ENCODE data around the gene CORO2A.
A peak's percentile ranks its signal among the peaks of the same experiment; 100 is the strongest.

The CORO2A gene

DNA sequence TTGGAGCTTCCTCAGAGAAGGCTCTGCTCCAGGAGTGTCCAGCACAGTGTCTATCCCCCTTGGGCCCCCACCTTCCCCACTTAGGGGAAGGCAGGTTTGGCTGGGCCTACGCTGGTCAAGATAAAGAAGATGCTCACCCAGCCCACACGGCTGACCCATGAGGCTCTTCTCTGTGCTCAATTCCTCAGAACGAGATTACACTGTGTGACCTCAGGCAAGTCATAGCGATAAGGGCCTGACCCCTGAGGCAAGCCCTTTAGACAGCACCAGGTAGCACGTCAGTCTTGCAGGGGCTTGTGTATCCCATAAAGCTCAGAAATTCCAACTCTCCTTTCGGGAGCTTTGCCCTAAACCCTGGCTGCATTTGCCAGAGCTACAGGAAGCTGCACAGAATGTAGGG is 32.6 kb downstream of the CORO2A start:
- Mint-ChIP-seq H3K27ac (no peak overlapping the region), H3K4me1 (peaks cover 6% of the 10 kb centered on the region), H3K36me3 (peaks cover 6% of the 10 kb centered on the region), H3K4me3 (no peak overlapping the region), H3K9me3 (no peaks in the 10 kb centered on the region), H3K27me3 (no peaks in the 10 kb centered on the region)
- no peak for DNase-seq
- CTCF ChIA-PET = no interaction called here

DNA sequence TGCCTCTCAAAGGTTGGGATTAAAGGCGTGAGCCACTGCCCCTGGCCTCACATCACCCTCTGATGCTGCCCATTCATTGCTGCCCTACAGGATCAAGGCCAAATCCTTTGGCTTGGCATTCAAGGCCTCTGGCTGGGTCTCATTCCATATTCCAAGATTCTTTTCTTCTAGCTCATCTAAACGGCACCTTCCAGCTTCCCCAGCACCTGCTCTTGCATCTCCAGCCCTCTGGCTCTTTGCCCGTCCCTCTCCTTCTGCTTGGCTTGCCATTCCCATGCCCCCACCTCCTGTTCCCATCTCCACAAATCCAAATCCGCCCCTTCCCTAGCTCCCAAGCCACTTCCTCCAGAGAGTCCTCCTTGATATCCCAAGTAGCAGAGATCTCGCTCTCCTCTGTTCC is 33.1 kb downstream of the CORO2A start:
- no peak for DNase-seq
- peaks cover 7% of the 10 kb centered on the region for H3K36me3 Mint-ChIP-seq
- H3K4me1 Mint-ChIP-seq = peaks cover 6% of the 10 kb centered on the region
- CTCF ChIA-PET = no interaction called here
- H3K27me3 Mint-ChIP-seq = no peaks in the 10 kb centered on the region
- no peak overlapping the region for H3K4me3 Mint-ChIP-seq
- no peak overlapping the region for H3K27ac Mint-ChIP-seq
- no peaks in the 10 kb centered on the region for H3K9me3 Mint-ChIP-seq

DNA sequence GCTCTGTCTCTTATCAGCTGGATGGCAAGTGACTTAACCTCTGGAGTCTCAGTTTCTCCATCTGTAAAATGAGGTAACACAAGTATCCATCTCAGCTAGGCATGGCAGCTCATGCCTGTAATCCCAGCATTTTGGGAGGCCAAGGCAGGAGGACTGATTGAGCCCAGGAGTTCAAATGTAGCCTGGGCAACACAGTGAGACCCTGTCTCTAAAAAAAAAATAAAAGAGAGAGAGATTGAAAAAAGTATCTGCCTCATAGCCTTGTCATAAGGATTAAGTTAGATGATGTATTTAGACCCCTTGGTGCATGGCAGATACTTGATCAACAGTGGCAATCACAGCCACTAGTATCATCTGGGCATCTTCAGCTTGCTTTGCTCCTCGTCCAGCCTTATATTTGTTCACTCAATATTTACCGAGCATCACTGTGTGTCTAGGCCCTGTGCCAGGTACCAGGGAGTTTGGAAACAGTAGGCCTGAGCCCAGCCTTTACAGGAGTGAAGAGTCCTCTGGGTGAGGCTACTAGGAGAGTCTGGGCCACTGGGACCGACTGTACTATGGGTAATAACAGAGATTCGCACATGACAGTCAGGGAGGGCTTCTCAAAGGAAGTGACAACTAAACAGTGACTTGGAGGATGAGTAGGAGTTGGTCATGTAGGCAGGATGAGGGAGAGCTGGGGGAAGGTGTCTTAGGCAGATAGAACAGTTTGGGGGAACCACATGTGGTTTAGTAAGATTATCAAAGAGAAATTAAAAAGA is 34.2 kb downstream of the CORO2A start:
- Mint-ChIP-seq H3K9me3 (no peaks in the 10 kb centered on the region), H3K27me3 (no peaks in the 10 kb centered on the region), H3K4me1 (peaks cover 5% of the 10 kb centered on the region), H3K36me3 (peaks cover 8% of the 10 kb centered on the region), H3K4me3 (no peak overlapping the region), H3K27ac (peak overlapping the region; percentile 7)
- DNase-seq = no peak
- CTCF ChIA-PET = no interaction called here

DNA sequence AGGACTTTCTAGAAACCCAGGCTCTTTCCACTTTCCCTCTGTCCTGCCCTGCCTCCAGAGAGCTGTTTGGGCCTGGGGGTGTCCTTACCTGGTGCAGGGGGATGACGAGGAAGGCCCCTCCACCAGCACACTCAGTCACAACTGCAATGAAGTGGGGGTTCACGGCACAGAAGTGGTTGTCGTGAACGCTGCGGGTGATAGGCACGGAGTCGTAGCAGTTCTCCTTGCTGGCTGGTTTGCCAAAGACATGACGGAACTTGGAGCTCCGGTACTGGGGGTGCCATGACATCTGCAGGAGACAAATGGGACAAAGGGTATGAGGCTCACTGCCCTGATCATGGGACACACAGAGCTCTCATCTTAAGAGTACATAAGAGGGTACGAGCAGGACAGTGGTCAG is 35.1 kb downstream of the CORO2A start:
- no peak overlapping the region for H3K4me3 Mint-ChIP-seq
- DNase-seq = no peak
- CTCF ChIA-PET = no interaction called here
- H3K27ac Mint-ChIP-seq = no peak overlapping the region
- H3K4me1 Mint-ChIP-seq = peaks cover 5% of the 10 kb centered on the region
- H3K9me3 Mint-ChIP-seq = no peaks in the 10 kb centered on the region
- H3K36me3 Mint-ChIP-seq = peaks cover 8% of the 10 kb centered on the region
- H3K27me3 Mint-ChIP-seq = no peaks in the 10 kb centered on the region

DNA sequence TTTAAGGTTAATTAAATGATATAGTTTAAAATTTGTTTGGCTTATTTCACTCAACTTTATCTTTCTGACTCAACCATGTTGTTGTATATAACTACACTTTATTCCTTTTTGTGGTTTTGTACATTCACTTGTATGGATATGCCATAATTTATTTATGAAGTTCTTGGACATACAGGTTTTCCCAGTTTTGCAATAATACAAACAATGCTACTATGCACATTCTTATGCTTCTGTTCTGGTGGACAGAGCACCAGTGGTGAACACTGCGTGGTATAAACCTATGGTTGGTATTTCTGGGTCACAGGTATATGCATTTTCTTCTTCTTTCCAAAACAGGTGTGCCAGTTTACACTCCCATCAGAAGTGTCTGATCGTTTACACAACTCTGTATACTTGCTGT is 37.8 kb downstream of the CORO2A start:
- DNase-seq = no peak
- Mint-ChIP-seq H3K36me3 (peaks cover 8% of the 10 kb centered on the region), H3K27me3 (no peaks in the 10 kb centered on the region), H3K4me3 (no peak overlapping the region), H3K4me1 (peaks cover 7% of the 10 kb centered on the region), H3K27ac (no peak overlapping the region), H3K9me3 (no peaks in the 10 kb centered on the region)
- CTCF ChIA-PET = no interaction called here

DNA sequence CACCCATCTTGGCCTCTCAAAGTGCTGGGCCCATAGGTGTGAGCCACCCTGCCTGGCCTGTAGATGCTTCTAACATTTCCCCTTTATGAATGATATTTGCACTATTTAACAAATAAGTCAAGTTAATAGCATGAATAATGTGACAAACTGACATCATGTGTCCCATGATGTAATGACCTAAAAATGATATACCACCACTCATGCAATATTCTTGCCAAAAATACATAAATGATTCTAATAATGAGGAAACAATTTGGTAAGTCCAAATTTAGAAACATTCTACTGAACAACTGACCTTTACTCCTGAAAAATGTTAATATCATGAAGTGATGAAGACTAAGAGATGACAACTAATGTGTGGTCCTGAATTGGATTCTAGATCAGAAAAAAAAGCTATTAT is 39.9 kb downstream of the CORO2A start:
- Mint-ChIP-seq H3K36me3 (peaks cover 8% of the 10 kb centered on the region), H3K4me1 (peaks cover 2% of the 10 kb centered on the region), H3K9me3 (no peaks in the 10 kb centered on the region), H3K27me3 (no peaks in the 10 kb centered on the region), H3K27ac (no peak overlapping the region), H3K4me3 (no peak overlapping the region)
- CTCF ChIA-PET = no interaction called here
- DNase-seq = no peak

DNA sequence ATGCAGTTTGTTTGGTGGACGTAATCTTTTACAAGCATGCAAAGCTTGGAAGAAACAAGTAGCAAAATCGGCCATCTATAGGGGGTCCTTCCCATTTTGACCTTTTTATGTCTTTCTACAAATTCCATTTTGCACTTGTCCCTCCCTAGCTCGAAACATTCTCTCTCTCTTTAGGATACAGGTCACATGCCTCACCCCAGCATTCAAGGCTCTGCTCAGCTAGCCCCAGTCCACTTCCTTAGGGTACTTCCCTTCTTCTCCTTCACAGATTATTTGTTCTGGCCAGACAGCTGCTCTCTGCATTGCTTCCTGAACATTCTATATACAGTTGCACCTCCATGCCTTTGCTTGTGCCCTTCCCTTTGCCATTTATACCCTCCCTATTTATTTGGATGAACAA is 41.7 kb downstream of the CORO2A start:
- Mint-ChIP-seq H3K9me3 (no peaks in the 10 kb centered on the region), H3K27me3 (no peaks in the 10 kb centered on the region), H3K4me3 (no peak overlapping the region), H3K27ac (no peak overlapping the region), H3K4me1 (peaks cover 2% of the 10 kb centered on the region), H3K36me3 (peaks cover 4% of the 10 kb centered on the region)
- DNase-seq = no peak
- CTCF ChIA-PET = no interaction called here

DNA sequence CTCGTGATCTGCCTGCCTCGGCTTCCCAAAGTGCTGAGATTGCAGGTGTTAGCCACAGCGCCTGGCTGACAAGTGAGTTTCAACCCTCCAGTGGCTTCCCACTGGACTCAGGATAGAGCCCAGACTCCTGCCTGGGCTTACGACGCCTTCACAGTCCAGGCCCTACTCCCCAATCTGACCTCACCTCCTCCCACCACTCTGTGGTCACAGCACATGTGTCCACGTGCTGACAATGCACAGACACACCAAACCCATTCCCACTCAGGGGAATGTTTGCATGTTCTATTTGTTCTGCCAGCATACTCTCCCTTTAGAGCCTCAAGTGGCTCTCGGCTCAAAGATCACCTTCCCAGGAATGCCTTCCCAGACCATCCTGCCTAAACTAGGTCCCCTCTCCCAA is 42.3 kb downstream of the CORO2A start:
- Mint-ChIP-seq H3K4me1 (peaks cover 2% of the 10 kb centered on the region), H3K4me3 (no peak overlapping the region), H3K36me3 (peaks cover 3% of the 10 kb centered on the region), H3K27me3 (no peaks in the 10 kb centered on the region), H3K9me3 (no peaks in the 10 kb centered on the region), H3K27ac (no peak overlapping the region)
- DNase-seq = no peak
- CTCF ChIA-PET = no interaction called here

DNA sequence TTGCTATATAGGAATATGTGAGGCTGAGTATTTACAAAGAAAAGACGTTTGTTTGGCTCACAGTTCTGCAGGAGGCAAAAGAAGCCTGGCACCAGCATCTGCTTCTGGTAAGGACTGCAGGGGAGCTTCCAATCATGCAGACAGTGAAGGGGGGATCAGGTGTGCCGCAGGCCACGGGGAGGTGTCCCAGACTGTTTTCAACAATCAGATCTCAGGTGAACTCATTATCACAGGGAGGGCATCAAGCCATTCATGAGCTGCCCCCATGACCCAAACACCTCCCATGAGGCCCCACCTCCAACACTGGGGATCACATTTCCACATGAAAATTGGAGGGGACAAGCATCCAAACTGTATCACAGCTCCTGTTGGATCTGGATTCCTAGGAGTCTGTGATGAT is 43.0 kb downstream of the CORO2A start:
- DNase-seq = no peak
- no peak overlapping the region for H3K27ac Mint-ChIP-seq
- CTCF ChIA-PET = no interaction called here
- H3K4me1 Mint-ChIP-seq = peaks cover 2% of the 10 kb centered on the region
- H3K9me3 Mint-ChIP-seq = no peaks in the 10 kb centered on the region
- H3K27me3 Mint-ChIP-seq = no peaks in the 10 kb centered on the region
- peaks cover 2% of the 10 kb centered on the region for H3K36me3 Mint-ChIP-seq
- H3K4me3 Mint-ChIP-seq = no peak overlapping the region

DNA sequence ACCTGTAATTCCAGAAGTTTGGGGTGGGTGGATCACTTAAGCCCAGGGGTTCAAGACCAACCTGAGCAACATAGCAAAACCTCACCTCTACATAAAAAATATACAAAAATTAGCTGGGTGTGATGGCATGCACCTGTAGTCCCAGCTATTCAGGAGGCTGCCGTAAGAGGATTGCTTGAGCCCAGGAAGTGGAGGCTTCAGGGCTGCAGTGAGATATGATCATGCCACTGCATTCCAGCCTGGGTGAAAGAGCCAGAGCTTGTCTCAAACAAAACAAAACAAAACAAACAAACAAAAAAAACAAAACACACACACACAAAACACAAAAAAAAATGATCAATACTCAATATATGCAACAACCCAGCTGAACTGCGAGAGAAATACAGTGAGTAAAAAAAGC is 44.0 kb downstream of the CORO2A start:
- DNase-seq = no peak
- CTCF ChIA-PET = no interaction called here
- H3K4me1 Mint-ChIP-seq = peaks cover 2% of the 10 kb centered on the region
- peaks cover under 1% of the 10 kb centered on the region for H3K36me3 Mint-ChIP-seq
- H3K4me3 Mint-ChIP-seq = no peak overlapping the region
- H3K27ac Mint-ChIP-seq = no peak overlapping the region
- no peaks in the 10 kb centered on the region for H3K27me3 Mint-ChIP-seq
- H3K9me3 Mint-ChIP-seq = no peaks in the 10 kb centered on the region

DNA sequence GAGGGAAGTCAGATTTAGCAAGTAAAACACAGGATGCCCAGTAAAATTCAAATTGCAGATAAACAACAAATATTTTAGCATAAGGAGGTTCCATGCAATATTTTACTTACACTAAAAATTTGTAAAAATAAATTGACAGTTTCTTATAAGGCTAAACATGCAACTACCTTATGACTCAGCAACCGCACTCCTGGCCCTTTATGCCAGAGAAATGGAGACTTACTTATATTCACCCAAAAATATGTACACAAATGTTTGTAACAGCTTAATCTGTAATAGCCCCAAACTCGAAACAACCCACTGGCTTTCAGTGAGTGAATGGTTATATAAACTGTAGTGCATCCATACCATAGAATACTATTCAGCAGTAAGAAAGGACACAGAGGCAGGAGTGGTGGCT is 44.9 kb downstream of the CORO2A start:
- Mint-ChIP-seq H3K9me3 (no peaks in the 10 kb centered on the region), H3K27me3 (no peaks in the 10 kb centered on the region), H3K4me3 (no peak overlapping the region), H3K4me1 (peaks cover 2% of the 10 kb centered on the region), H3K36me3 (no peaks in the 10 kb centered on the region), H3K27ac (no peak overlapping the region)
- DNase-seq = no peak
- CTCF ChIA-PET = no interaction called here

DNA sequence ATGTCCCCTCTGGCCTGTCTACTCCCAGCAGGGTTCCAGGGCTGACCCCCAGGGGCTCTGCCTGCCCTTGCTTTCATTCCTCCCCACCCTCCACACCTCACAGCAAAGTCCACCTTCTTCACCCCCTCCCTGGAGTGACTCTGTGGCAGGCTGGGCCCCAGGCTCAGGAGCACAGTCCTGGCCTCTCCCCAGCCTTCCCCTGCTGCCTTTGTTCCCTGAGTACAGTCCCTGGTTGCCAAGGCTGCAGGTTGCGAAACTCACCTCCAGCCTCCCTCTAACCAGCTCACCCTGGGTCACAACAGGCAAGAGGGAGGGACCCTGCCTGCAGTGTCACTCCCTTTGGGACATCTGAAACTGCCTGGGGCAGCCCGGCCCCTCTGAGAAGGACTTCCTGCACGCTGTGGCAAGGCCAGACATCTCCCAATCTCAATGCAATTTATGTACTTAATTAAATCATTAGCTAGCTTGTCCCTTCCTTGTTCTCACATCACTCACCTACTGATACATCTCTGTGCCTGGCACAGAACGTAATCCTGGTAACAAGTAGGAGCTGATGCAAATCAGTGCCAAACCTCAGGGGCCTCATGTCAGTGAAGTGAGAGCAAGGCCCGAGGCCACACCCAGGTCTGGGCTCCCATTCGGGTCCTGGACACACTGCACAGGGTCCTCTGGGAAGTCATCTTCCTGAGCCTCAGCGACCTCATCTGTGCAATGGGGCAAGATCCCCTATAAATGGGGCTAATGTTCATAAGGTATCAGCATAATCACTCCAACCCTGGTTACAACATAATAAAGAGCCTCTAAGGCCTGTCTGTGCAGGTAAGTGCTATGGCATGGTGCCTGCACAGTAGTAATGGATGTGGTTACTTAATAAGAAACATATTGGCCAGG is 46.1 kb downstream of the CORO2A start:
- Mint-ChIP-seq H3K4me1 (peaks cover 2% of the 10 kb centered on the region), H3K4me3 (no peak overlapping the region), H3K36me3 (no peaks in the 10 kb centered on the region), H3K27ac (no peak overlapping the region), H3K9me3 (no peaks in the 10 kb centered on the region), H3K27me3 (no peaks in the 10 kb centered on the region)
- no peak for DNase-seq
- CTCF ChIA-PET = no interaction called here

DNA sequence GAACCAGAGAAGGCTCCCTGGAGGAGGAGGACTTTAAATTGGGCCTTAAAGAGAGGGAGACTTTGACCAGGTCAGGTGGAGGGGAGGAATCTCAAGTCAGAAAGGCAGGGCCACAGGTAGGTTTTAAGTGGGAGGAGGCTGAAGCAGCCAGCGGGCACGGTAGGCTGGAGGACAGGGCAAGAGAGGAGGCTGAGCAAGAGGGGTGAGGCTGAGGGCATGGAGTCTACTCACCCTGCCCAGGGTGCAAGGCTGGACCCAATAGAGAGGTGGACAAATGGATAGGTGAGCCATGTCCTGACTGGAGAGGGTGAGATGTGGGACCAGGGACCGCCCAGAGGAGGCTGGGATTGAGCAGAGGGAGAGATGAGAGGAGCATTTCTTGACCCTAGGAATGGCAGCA is 47.8 kb downstream of the CORO2A start:
- Mint-ChIP-seq H3K27me3 (no peaks in the 10 kb centered on the region), H3K4me1 (no peaks in the 10 kb centered on the region), H3K27ac (no peak overlapping the region), H3K9me3 (no peaks in the 10 kb centered on the region), H3K4me3 (no peak overlapping the region), H3K36me3 (no peaks in the 10 kb centered on the region)
- CTCF ChIA-PET = no interaction called here
- DNase-seq = no peak

DNA sequence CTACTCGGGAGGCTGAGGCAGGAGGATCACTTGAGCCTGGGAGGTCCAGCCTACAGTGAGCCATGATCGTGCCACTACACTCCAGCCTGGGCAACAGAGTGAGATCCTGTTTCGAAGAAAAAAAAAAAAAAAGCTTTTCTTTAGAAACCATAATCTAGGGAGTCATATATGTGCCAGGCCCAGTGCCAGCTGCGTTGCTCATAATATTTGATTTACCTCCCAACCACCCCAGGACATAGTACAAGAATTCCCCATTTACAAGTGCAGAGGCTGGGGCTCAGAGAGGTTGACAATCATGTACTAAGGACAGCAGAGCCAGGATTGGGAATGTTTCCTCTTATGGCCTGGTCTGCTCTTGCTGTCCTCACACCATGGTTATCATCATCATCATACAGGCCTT is 48.4 kb downstream of the CORO2A start:
- Mint-ChIP-seq H3K27ac (no peak overlapping the region), H3K9me3 (no peaks in the 10 kb centered on the region), H3K36me3 (no peaks in the 10 kb centered on the region), H3K4me1 (no peaks in the 10 kb centered on the region), H3K4me3 (no peak overlapping the region), H3K27me3 (no peaks in the 10 kb centered on the region)
- CTCF ChIA-PET = no interaction called here
- no peak for DNase-seq

DNA sequence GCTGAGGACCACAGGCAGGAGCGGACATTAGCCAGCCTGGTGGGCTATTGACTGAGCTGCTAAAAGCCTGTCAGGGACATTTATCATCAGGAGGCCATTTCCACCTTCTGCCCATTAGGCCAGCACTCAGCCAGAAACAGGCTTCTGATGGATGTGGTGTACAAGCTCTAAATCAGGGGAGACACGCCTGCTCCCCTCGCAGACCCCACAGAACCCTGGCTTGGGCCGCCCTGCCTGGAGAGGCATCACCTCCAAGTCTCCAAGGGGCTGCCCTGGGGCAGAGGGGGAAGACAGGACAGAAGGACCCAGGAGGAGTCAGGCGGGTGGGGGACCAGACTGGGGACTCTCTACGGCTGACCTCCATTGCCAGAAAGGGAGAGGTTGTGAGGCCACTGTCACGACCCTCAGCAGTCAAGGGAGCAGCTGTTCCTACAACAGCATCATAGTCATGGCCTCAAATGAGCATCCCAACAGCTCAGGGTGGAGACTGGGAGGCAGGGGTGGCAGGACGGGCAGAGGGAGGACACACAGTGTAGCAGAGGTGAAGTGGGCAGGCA is 49.4 kb downstream of the CORO2A start:
- no peaks in the 10 kb centered on the region for H3K4me1 Mint-ChIP-seq
- CTCF ChIA-PET = no interaction called here
- no peaks in the 10 kb centered on the region for H3K27me3 Mint-ChIP-seq
- H3K9me3 Mint-ChIP-seq = no peaks in the 10 kb centered on the region
- no peak overlapping the region for H3K27ac Mint-ChIP-seq
- DNase-seq = no peak
- no peaks in the 10 kb centered on the region for H3K36me3 Mint-ChIP-seq
- H3K4me3 Mint-ChIP-seq = no peak overlapping the region
